HUES64 (cell line): ENCODE data around the gene FAHD1.

Experiments
- H3K27ac ChIP-seq: 2 replicates; pipeline ENCODE4 v1.7.0; 2013; ENCODE audit warnings: low read depth, low read length, inconsistent platforms
- H3K27me3 ChIP-seq: 2 replicates; pipeline ENCODE4 v1.6.1; 2013; ENCODE audit warnings: mild to moderate bottlenecking, low read length; ENCODE audit not compliant: insufficient read depth
- H3K36me3 ChIP-seq: 2 replicates; pipeline ENCODE4 v1.6.1; 2013; ENCODE audit warnings: mild to moderate bottlenecking, low read length; ENCODE audit not compliant: insufficient read depth
- H3K4me1 ChIP-seq: 2 replicates; pipeline ENCODE4 v1.6.1; 2013; ENCODE audit warnings: mild to moderate bottlenecking, low read length, moderate library complexity; ENCODE audit not compliant: insufficient read depth
- H3K4me3 ChIP-seq: 2 replicates; pipeline ENCODE4 v1.5.1; 2013; ENCODE audit warnings: mild to moderate bottlenecking, low read length, moderate library complexity
- H3K9ac ChIP-seq: 2 replicates; pipeline ENCODE4 v1.6.1; 2013; ENCODE audit warnings: mild to moderate bottlenecking, low read depth, low read length
- H3K9me3 ChIP-seq: 2 replicates; pipeline ENCODE4 v1.6.1; 2013; ENCODE audit warnings: low read depth, low read length; ENCODE audit not compliant: insufficient read depth
- WGBS: fragments of 150-250, 120-280 bp; methylation state at CpG from one replicate; pipeline ENCODE4 v1.1.7; 2013; ENCODE audit warnings: missing lambda C conversion rate; 5-methylcytosine and 5-hydroxymethylcytosine counted together

FAHD1 gene

DNA sequence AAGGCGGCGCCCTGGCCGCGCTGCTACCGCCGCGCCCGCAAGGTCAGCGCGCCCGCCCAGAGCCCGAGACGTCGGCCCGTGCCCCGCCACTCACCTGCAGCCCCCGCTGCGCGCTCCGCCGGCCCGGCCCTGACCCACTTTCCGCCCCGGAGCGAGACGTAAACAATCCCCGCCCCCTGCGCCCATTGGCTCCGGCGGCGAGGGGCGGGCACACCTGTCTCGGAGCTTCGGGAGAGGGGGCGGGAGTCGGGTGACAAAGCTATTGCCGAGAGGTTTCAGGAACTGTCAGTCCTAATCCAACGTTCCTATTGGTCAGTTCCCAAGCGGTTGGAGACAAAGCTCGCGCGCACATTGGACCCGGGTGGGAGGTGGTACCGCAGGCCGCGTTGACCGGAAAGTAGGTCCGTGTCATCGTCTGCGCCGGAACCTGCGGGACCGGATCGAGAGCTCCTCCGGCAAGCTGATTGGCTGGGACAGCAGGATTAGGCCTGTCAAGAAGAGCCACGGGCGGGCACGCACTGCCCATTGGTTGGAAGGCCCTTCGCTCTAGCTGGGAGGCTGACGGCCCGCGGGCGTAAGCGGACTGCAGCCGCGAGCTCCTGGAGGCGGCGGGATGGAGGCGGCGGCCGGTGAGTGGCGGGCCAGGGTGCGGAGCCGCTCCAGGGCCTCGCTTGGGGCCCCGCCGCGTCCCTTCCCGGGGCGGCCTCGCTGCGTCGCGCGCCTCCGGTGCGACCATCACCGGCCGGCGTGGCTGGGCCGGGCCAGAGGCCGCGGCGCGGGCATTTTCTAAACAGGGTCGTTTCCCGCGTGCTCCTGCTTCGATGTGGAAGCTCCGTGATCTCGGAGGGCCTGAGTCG, 44.4 kb upstream of the FAHD1 start, which contains the start of the genes NUBP2 and SPSB3:
Gene NUBP2, plus strand, starts transcription at position 553 of the 857 bp plus-strand sequence. Its CDS starts 61 bp downstream, at position 614.
Gene SPSB3, minus strand, starts transcription at position 164 of the 857 bp plus-strand sequence. CDS start 1,088 bp downstream, outside the sequence.
- Histone ChIP-seq H3K36me3 (peaks cover 30% of the 10 kb centered on the region), H3K9me3 (no peaks in the 10 kb centered on the region), H3K27ac (peak within 1 kb of the TSS; percentile 57), H3K4me1 (no peaks in the 10 kb centered on the region; the same call in 1 of the 2 replicates), H3K27me3 (no peaks in the 10 kb centered on the region), H3K4me3 (peak within 1 kb of the TSS; percentile 98), H3K9ac (peak within 1 kb of the TSS; percentile 86)
- WGBS: under 1% methylated on average over 102 of the region's 102 CpGs

DNA sequence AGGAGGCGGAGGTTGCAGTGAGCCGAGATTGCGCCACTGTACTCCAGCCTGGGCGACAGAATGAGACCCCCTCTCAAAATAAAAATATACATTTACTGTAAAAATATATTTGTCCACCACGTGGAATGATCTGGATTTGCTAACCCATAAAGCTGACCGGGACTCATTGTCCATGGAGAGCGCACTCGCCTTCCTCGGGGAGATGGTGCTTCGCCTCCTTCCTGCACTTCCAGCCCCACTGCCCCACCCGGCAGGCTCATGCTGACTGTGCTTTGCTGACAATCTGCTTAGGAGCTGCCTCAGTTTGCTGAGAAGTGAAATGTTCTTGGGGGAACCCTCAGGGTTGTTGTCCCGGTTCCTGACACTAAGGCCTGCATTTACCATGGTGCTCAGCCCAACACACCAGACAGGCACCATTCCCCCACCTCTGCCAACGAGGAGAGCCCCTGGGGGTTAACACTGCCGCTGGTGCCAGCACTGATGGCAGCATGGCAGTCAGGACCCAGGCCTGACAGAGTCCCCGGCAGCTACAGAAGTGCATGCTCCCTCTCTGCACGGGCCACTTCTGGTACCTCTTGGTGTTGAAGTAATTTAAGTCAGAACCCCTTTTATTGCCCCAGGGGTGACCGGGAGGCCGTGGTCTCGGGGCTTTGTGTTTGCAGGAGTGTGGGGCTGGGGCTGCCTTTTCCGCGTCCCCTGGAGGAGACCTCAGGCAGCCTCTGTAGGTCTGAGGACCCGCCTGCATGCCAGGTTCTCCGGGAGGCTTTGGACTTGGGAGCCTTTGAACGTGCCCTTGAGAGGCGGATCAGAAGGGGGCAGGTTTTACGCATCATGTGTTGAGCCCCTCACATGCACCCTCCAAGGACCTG, 41.8 kb upstream of the FAHD1 start:
- Histone ChIP-seq H3K4me1 (no peaks in the 10 kb centered on the region; the same call in 1 of the 2 replicates), H3K36me3 (peaks cover 36% of the 10 kb centered on the region), H3K9me3 (no peaks in the 10 kb centered on the region), H3K27ac (no peak overlapping the region), H3K27me3 (no peaks in the 10 kb centered on the region), H3K9ac (no peak overlapping the region), H3K4me3 (no peak overlapping the region)
- WGBS: 97% methylated on average over 26 of the region's 26 CpGs

DNA sequence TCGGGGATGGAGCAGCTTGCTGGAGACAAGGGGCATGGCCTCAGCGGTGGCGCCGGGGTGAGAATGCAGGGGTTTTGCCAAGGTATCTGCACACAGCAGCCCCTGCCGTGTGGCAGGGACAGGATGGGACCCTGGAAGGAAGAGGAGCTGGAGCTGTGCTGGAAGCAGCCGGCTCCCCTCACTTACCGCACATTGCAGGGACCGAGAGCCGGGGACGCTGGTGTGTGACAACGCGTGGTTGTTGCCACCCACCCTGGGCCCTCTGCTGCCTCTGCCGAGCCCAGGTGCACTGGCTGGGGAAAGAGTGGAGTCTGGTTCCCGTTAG, 41.2 kb upstream of the FAHD1 start:
- Histone ChIP-seq H3K36me3 (peaks cover 34% of the 10 kb centered on the region), H3K9me3 (no peaks in the 10 kb centered on the region), H3K27ac (no peak overlapping the region), H3K4me3 (no peak overlapping the region), H3K4me1 (no peaks in the 10 kb centered on the region; the same call in 1 of the 2 replicates), H3K27me3 (no peaks in the 10 kb centered on the region), H3K9ac (no peak overlapping the region)
- 94% methylated on average over 14 of the region's 14 CpGs for WGBS

DNA sequence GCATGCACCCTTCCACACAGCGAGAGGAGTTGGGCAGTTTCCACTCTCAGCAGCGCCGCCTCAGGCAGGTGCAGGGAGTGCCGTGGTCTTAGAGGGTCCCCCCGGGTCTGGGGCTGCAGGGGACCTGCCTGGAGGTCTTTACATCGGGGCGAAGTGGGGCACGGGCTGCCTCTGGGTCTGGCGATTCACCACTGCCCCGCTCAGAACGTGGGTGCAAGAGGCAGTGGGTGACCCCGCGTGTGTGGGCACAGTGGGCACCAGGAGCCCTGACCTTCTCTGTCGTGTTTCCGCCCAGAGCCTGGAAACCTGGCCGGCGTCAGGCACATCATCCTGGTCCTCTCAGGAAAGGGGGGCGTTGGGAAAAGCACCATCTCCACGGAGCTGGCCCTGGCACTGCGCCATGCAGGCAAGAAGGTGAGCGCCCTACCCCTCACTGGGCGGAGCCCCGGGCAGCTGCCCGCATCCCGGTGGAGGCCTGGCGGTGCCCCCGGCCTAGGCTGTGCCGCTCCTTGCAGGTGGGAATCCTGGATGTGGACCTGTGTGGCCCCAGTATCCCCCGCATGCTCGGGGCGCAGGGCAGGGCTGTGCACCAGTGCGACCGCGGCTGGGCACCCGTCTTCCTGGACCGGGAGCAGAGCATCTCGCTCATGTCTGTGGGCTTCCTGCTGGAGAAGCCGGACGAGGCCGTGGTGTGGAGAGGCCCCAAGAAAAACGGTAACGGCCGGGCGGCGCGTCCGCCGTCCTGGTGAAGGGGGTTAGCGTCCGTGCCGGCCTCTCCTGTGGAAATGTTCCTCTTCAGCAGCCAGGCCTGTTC, 40.6 kb upstream of the FAHD1 start:
- Histone ChIP-seq H3K9me3 (no peaks in the 10 kb centered on the region), H3K27me3 (no peaks in the 10 kb centered on the region), H3K9ac (no peak overlapping the region), H3K4me1 (no peaks in the 10 kb centered on the region; the same call in 1 of the 2 replicates), H3K36me3 (peaks cover 30% of the 10 kb centered on the region), H3K4me3 (no peak overlapping the region), H3K27ac (no peak overlapping the region)
- WGBS: 95% methylated on average over 51 of the region's 51 CpGs

DNA sequence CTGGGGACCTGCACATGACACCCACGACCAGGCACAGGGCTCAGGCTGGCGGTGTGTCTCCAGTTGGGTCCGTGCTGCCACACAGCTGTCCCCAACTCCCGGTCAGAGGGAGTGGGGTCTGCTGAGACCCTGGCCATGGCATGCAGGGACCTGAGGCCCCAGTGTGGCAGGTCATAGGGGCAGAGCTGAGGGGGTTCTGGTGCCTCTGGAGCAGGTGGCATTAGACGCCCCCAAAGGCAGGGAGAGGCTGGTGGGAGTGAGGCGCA, 40.0 kb upstream of the FAHD1 start:
- no peak overlapping the region for H3K27ac ChIP-seq
- H3K9me3 ChIP-seq: no peaks in the 10 kb centered on the region
- H3K4me3 ChIP-seq: no peak overlapping the region
- no peaks in the 10 kb centered on the region for H3K27me3 ChIP-seq
- no peaks in the 10 kb centered on the region for H3K4me1 ChIP-seq
- 94% methylated on average over 6 of the region's 6 CpGs for WGBS
- no peak overlapping the region for H3K9ac ChIP-seq
- peaks cover 30% of the 10 kb centered on the region for H3K36me3 ChIP-seq

DNA sequence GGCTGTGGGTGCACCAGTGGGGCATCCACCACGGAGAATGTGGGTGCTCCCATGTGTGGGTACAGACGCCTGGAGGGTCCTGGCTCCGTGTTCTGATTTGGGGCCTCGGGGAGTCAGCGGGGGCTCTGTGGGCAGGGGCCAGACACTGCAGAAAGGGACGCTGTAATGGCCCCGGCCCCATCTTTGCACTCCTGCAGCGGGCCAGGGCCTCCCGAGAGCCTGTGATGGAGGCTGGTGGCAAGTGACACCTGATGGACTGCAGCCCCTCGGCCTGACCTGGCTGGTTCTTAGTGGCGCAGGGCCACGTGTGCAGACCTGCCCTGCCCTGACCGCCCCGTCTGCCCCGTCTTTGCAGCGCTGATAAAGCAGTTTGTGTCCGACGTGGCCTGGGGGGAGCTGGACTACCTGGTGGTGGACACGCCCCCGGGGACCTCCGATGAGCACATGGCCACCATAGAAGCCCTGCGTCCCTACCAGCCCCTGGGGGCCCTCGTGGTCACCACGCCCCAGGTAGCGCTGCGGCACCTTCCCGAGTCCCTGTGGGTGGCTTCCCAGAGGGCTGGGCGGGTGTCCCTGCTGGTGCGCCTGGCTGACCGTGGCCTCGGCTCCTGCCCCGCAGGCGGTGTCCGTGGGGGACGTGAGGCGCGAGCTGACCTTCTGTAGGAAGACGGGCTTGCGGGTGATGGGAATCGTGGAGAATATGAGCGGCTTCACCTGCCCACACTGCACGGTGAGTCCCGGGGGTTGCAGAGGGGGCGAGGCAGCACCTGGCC, 39.5 kb upstream of the FAHD1 start:
- no peak overlapping the region for H3K4me3 ChIP-seq
- 96% methylated on average over 44 of the region's 44 CpGs for WGBS

DNA sequence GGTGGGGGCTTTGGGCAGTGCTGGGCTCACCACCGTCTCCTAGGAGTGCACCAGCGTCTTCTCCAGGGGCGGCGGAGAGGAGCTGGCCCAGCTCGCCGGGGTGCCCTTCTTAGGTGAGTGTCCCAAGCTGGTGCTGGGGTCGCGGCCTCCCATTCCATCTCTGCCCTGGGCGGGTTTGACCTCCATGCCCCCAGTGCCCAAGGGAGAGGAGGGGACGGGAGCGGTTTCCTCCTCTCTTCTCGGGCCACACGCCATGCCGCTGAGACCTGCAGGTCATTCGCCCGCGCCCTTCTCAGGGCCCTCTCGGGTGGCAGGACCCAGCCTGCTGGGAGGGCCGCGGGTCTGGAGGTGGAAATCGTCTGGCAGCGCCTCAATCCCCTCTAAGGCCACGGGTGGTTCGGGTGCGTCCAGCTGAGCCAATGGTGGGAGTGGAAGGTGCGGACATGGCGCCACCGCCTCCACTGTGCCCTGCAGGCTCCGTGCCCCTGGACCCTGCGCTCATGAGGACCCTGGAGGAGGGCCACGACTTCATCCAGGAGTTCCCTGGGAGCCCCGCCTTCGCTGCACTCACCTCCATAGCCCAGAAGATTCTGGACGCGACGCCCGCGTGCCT, 38.8 kb upstream of the FAHD1 start:
- 94% methylated on average over 38 of the region's 38 CpGs for WGBS
- Histone ChIP-seq H3K27ac (no peak overlapping the region), H3K27me3 (no peaks in the 10 kb centered on the region), H3K4me3 (no peak overlapping the region), H3K4me1 (no peaks in the 10 kb centered on the region), H3K9ac (no peak overlapping the region), H3K9me3 (no peaks in the 10 kb centered on the region), H3K36me3 (peaks cover 30% of the 10 kb centered on the region)

More for the DNA sequence above, 39.5 kb upstream of the FAHD1 start:
- Histone ChIP-seq H3K4me1 (no peaks in the 10 kb centered on the region), H3K9me3 (no peaks in the 10 kb centered on the region), H3K27me3 (no peaks in the 10 kb centered on the region), H3K27ac (no peak overlapping the region), H3K36me3 (peaks cover 30% of the 10 kb centered on the region), H3K9ac (no peak overlapping the region)

DNA sequence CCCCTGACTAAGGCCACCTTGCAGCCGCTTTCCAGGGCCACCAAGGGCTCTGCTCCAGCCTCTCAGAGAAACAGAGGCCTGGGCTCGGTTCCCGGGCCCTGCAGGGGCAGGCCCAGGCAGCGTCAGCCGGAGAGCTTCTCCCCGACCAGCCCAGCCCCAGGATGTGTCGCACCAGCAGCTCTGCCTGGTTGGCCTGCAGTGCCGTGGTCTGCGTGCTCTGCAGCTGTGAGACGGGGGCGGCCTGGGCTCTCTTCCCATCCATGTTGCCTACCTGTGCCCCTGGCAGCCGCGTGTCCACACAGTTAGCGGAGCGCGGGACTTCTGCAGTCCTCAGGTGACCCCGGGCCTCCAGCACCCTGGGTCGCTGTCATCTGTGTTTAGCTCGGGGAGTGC, 38.3 kb upstream of the FAHD1 start:
- Histone ChIP-seq H3K9me3 (no peaks in the 10 kb centered on the region), H3K9ac (no peak overlapping the region), H3K4me3 (no peak overlapping the region), H3K36me3 (peaks cover 30% of the 10 kb centered on the region), H3K4me1 (no peaks in the 10 kb centered on the region), H3K27me3 (no peaks in the 10 kb centered on the region), H3K27ac (no peak overlapping the region)
- 90% methylated on average over 19 of the region's 19 CpGs for WGBS

DNA sequence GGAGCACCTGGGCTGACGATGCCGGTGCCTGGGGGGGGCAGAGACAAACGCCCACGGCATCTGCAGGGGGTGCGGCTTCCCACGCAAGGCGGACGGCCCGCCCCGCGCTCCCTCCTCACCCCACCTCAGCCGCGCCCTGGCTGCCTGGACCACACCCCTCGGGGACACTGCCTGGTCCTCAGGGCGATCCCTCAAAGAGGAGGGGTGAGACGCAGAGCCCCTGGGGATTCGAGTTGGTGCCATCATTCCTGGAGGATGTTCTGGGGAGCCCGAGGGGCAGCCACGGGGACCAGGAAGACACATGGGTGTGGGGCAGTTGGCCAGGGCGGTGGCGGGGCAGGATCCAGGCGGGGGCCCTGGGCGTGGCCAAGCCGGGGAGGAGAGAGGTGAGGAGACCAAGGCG, 37.4 kb upstream of the FAHD1 start:
- WGBS: 93% methylated on average over 21 of the region's 25 CpGs
- Histone ChIP-seq H3K27me3 (no peaks in the 10 kb centered on the region), H3K9me3 (no peaks in the 10 kb centered on the region), H3K4me1 (no peaks in the 10 kb centered on the region), H3K36me3 (peaks cover 30% of the 10 kb centered on the region), H3K27ac (no peak overlapping the region), H3K4me3 (no peak overlapping the region), H3K9ac (no peak overlapping the region)

DNA sequence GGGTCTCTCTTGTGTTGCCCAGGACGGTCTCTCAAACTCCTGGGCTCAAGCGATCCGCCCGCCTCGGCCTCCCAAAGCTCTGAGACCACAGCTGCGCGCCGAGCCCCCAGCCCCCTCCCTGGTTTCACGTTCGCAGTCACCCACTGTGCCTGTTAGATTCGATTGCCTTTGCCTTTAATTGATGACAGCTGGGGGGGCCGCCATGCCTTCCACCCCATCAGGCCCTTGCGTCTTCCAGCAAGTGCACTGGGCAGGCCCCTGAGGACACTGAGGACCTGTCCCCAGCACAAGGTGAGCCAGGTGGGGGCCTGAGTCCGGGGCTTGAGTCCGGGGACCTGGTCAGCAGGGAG, 36.8 kb upstream of the FAHD1 start:
- Histone ChIP-seq H3K27ac (no peak overlapping the region), H3K4me1 (no peaks in the 10 kb centered on the region), H3K4me3 (no peak overlapping the region), H3K9ac (no peak overlapping the region), H3K9me3 (no peaks in the 10 kb centered on the region), H3K36me3 (peaks cover 28% of the 10 kb centered on the region), H3K27me3 (no peaks in the 10 kb centered on the region)
- WGBS: 95% methylated on average over 15 of the region's 15 CpGs
